Neural cell (in vitro differentiated cells): ENCODE data around the gene PBRM1.

Experiments
- EP300 ChIP-seq: fragments of 450-650 bp; conservative IDR thresholded peaks from 2 replicates; pipeline ENCODE4 v1.6.1; 2014; ENCODE audit warnings: antibody characterized with exemption, mild to moderate bottlenecking, moderate library complexity; ENCODE audit not compliant: poor library complexity, severe bottlenecking
- EZH2 ChIP-seq: fragments of 200-600, 300-800 bp; shearing (Covaris generic), sonication (generic); IDR thresholded peaks from 2 replicates; pipeline ENCODE4 v1.6.1; 2014; ENCODE audit warnings: antibody characterized with exemption, low read length, borderline replicate concordance, mild to moderate bottlenecking; ENCODE audit not compliant: insufficient read depth, poor library complexity, severe bottlenecking
- TF ChIP-seq, protein P1 (sequence below): fragments of 450-650 bp; IDR thresholded peaks from 2 replicates; pipeline ENCODE4 v1.5.1; 2014; ENCODE audit warnings: antibody characterized with exemption, mild to moderate bottlenecking, moderate library complexity; ENCODE audit not compliant: poor library complexity, severe bottlenecking

DNA sequence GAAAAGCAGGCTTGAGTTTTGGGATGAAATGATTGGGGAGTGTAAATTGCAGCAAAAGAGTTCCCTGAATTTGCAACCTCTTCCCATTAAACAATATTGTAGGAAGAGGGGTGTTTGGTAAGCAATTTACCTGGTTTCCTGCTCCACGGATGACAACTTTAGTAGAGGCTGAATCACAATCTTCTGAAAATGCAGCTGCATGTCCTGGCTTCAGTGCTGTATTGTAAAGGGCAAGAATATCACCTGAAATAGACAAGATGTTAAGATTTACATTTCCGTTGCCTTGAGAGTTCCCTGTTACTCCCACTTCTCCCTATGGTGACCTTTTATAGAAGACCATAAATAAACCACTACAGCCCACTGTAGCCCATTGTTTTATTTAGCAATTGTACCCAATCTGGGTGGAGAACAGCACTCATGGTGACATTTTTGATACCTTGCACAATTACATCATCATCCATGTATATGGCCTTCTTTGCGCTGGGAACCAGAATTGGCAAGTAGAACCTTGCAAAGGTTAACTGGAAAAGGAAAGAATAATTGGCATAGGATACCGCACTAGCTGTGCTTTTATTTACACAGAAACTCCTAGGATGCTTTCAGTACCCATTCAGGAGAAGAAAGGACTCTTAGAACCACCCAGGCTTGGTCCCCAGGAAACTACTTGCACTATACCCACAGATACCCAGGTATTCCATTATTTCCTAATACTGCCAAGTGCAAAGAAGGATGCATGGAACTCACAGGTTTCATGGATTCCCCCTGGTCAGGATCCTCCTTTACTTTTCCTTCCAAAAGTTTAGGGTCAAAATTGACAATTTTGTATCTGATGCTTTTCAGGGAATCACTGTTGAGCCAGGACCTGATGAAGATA, 10.3 kb upstream of the PBRM1 start:
- TF ChIP-seq EZH2 = no peak
- TF ChIP-seq, protein P1, sequence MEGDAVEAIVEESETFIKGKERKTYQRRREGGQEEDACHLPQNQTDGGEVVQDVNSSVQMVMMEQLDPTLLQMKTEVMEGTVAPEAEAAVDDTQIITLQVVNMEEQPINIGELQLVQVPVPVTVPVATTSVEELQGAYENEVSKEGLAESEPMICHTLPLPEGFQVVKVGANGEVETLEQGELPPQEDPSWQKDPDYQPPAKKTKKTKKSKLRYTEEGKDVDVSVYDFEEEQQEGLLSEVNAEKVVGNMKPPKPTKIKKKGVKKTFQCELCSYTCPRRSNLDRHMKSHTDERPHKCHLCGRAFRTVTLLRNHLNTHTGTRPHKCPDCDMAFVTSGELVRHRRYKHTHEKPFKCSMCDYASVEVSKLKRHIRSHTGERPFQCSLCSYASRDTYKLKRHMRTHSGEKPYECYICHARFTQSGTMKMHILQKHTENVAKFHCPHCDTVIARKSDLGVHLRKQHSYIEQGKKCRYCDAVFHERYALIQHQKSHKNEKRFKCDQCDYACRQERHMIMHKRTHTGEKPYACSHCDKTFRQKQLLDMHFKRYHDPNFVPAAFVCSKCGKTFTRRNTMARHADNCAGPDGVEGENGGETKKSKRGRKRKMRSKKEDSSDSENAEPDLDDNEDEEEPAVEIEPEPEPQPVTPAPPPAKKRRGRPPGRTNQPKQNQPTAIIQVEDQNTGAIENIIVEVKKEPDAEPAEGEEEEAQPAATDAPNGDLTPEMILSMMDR = no peak
- no peak for TF ChIP-seq EP300
